ENCODE measurements around the gene TMCC2. TPM values are rescaled to one million over a fixed set of nuclear protein-coding genes. Genes with fewer than 3 reads are reported as not detected.

The TMCC2 gene
- total and polyA plus RNA-seq, 2 of the 8 experiments (the other 6 are each of a cell fraction or from before 2014, with no cell fraction given) = 6.7 to 6.8 TPM

DNA sequence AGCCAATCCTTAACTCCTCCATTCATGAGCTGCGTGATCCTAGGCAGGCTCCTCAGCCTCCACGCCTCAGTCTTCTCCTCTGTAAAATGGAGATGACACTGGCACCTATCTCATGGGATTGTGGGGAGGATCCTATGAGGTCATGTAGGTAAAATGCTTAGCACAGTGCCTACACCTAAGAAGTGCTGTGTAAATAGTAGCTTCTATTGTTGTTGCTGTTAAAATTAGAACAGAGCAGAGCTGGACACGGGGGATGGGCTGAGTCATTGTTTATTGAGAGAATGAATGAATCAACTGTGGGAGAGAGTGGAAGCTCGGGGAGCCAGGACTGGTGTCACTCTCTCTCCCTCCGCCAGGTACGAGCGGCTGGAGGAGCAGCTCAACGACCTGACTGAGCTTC, 43.0 kb downstream of the TMCC2 start:
- no peaks in the 10 kb centered on the region for H3K9me3 ChIP-seq (ENCODE audit: insufficient read depth in 2 of 2, low read depth in 1 of 2, low read length in 1 of 2)
- H3K4me2 ChIP-seq (ENCODE audit: insufficient read depth in 1 of 2, low read depth in 2 of 2, low read length in 2 of 2) = no peak overlapping the region
- FAIRE-seq (no peak), DNase-seq (ENCODE audit: low read depth in 1 of 2, low spot score in 2 of 2) (no peak)
- no peak overlapping the region for H3K14ac ChIP-seq (ENCODE audit: insufficient read length)
- peaks cover 5 to 25% (median 15%) of the 10 kb centered on the region in 4 experiments; a peak in 6 of 7 replicates for H3K4me1 ChIP-seq (replicated peaks in 1 of 4; ENCODE audit: control insufficient read depth in 3 of 4, insufficient read depth in 4 of 4, low read length in 3 of 4)
- H2BK5ac ChIP-seq (ENCODE audit: low read depth, low read length) = no peak overlapping the region
- H3K27ac ChIP-seq (ENCODE audit: low read depth, low read length) = no peak overlapping the region
- no peak overlapping the region for H4K8ac ChIP-seq (ENCODE audit: extremely low read depth, insufficient read depth, low read length)
- no peak for TF ChIP-seq CBX5 (IDR thresholded peaks at IDR 0.05; ENCODE audit: low read depth, low read length)
- TF ChIP-seq YY1 (IDR thresholded peaks at IDR 0.05; ENCODE audit: low read depth, low read length) = no peak
- no peak for TF ChIP-seq RNF2 (IDR thresholded peaks at IDR 0.05; ENCODE audit: borderline replicate concordance, low read depth, low read length, missing control alignments, poor library complexity, severe bottlenecking)
- no peak for TF ChIP-seq TAF7 (optimal IDR thresholded peaks at IDR 0.05; ENCODE audit: borderline replicate concordance, low read depth, low read length)
- no peak for TF ChIP-seq MAFK (IDR thresholded peaks at IDR 0.05; ENCODE audit: low read depth, low read length)
- no peak for TF ChIP-seq SIX5 (IDR thresholded peaks at IDR 0.05; ENCODE audit: low read depth, low read length)
- no peak overlapping the region for H3K56ac ChIP-seq (replicated peaks; ENCODE audit: insufficient read length, low read depth, low read length)
- H3K23me2 ChIP-seq (ENCODE audit: low read depth, low read length) = no peaks in the 10 kb centered on the region
- no peak overlapping the region for H4K91ac ChIP-seq (replicated peaks; ENCODE audit: insufficient read length, low read length)
- ChIA-PET POLR2A (ENCODE audit: partially characterized antibody) (interaction anchor here (1.1 to 7.4 kb wide), 6 partner anchors 33 to 66 kb away, joined by 3 to 85 read pairs (median 4); partner anchors contain the start of genes NUAK2 and TMCC2), CTCF (ENCODE audit: partially characterized antibody) (interaction anchor here (0.8 to 42.6 kb wide), 21 partner anchors 8 to 279 kb away, joined by 3 to 2424 read pairs (median 5); partner anchors contain the start of genes KLHDC8A, NUAK2 and TMCC2)
- H3K79me1 ChIP-seq (ENCODE audit: low read depth, low read length) = no peaks in the 10 kb centered on the region
- H2BK120ac ChIP-seq (replicated peaks; ENCODE audit: low read depth, low read length) = no peak overlapping the region
- H3K9ac ChIP-seq (replicated peaks in 1 of 4; ENCODE audit: extremely low read depth in 1 of 4, low read depth in 3 of 4, low read length in 3 of 4) = no peak overlapping the region
- H3K36me3 ChIP-seq (ENCODE audit: control insufficient read depth in 2 of 4, insufficient read depth in 4 of 4, low read length in 3 of 4) = peaks cover 0 to 7% (median 0%) of the 10 kb centered on the region in 4 experiments; a peak in 1 of 8 replicates
- H3K18ac ChIP-seq (ENCODE audit: extremely low read depth, low read length) = no peak overlapping the region
- H2AK5ac ChIP-seq (ENCODE audit: low read depth, low read length) = no peak overlapping the region
- no peak overlapping the region for H4K5ac ChIP-seq (ENCODE audit: insufficient read length, low read depth, low read length)
- peaks cover 0 to 2% of the 10 kb centered on the region in 2 experiments for H4K20me1 ChIP-seq (replicated peaks in 1 of 2; ENCODE audit: control insufficient read depth in 1 of 2, insufficient read depth in 2 of 2, low read length in 2 of 2)
- no peaks in the 10 kb centered on the region for H3K27me3 ChIP-seq (replicated peaks in 1 of 4; ENCODE audit: control insufficient read depth in 3 of 4, extremely low read depth in 1 of 4, insufficient read depth in 3 of 4, low read length in 3 of 4)
- H2BK12ac ChIP-seq (ENCODE audit: low read depth, low read length) = no peak overlapping the region
- H2BK15ac ChIP-seq (ENCODE audit: low read length) = no peak overlapping the region
- H3K4ac ChIP-seq (replicated peaks; ENCODE audit: insufficient read length, low read depth, low read length) = no peak overlapping the region
- H3K79me2 ChIP-seq (ENCODE audit: control insufficient read depth in 1 of 2, insufficient read depth in 2 of 2, low read length in 2 of 2) = no peaks in the 10 kb centered on the region
- 87% methylated on average over 8 of the region's 8 CpGs; no CpG with 5 or more reads in 1 of the 2 experiments for WGBS, 2 experiments (ENCODE audit: extremely low coverage in 1 of 2, insufficient coverage in 1 of 2, insufficient read length in 1 of 2, insufficient replicate concordance in 2 of 2, low coverage in 1 of 2, low lambda C conversion rate in 2 of 2, missing lambda C conversion rate in 1 of 2)
- H2AFZ ChIP-seq (ENCODE audit: low read length) = no peak overlapping the region
- H2BK20ac ChIP-seq (ENCODE audit: low read length) = no peak overlapping the region
- no peak overlapping the region for H3K4me3 ChIP-seq (ENCODE audit: extremely low read depth in 1 of 4, insufficient read depth in 2 of 4, low read depth in 3 of 4, low read length in 4 of 4)
- no peak overlapping the region for H3K23ac ChIP-seq (ENCODE audit: insufficient read length)

All from H1 (cell line).